HepG2 (cell line): ENCODE measurements around the gene CFAP97. TPM values are rescaled to one million over a fixed set of nuclear protein-coding genes. Genes with fewer than 3 reads are reported as not detected.

Source experiments
- ATAC-seq: fragments of 200-7000 bp; cut with Tn5 transposase; 3 replicates; pipeline ENCODE4 v1.9.1; 2020; ENCODE audit warnings: mild to moderate bottlenecking, moderate library complexity
- BruUV-seq: library from RNA; stranded (reverse); fragments of 400-500 nt; replicated peaks from 2 replicates; lab custom pipeline; 2021; lab: Mats Ljungman, UMichigan
- CTCF ChIA-PET: fragments of 300-600 bp; formaldehyde crosslinking; extraction: SDS; loops from one replicate; lab custom pipeline; 2021; ENCODE audit warnings: low total read pairs, inconsistent platforms, low intra/inter-chr PET ratio; lab: Yijun Ruan, JAX
- POLR2A ChIA-PET: fragments of 350-600 bp; sonication (Branson Sonifier 250); formaldehyde crosslinking; loops from one replicate; lab custom pipeline; 2020; ENCODE audit warnings: antibody characterized with exemption, inconsistent platforms; lab: Yijun Ruan, JAX
- DNase-seq: peaks from one replicate; pipeline ENCODE4 v3.0.0-alpha.2; 2015; ENCODE audit warnings: low spot score
- FAIRE-seq: peaks from 3 replicates; lab custom pipeline; 2011; peaks lifted over from hg19 to GRCh38; lab: Jason Lieb, UNC
- H2AFZ ChIP-seq: one replicate; pipeline ENCODE4 v1.6.1; 2011; ENCODE audit warnings: low read length, inconsistent platforms
- H3K27ac ChIP-seq: fragments of 300-600 bp; 3 replicates; pipeline ENCODE4 v1.8.0; 2011; ENCODE audit warnings: mixed run types, mild to moderate bottlenecking, mixed read lengths, low read length, inconsistent platforms; ENCODE audit not compliant: insufficient read depth; ENCODE audit errors: extremely low read length
- H3K27me3 ChIP-seq, 2 experiments: fragments of 200-600 bp in 1 of 2; 2 replicates in 1 of 2; 3 replicates in 1 of 2; pipeline versions ENCODE4 v1.6.0 to v1.8.0; 2011; ENCODE audit warnings: low read length in 2 of 2, mild to moderate bottlenecking in 2 of 2, moderate library complexity in 2 of 2, inconsistent platforms in 1 of 2; ENCODE audit not compliant: insufficient read depth in 2 of 2, control insufficient read depth in 1 of 2
- H3K36me3 ChIP-seq, 2 experiments: fragments of 200-600 bp in 1 of 2; replicated peaks in 1 of 2; 2 replicates in 1 of 2; 3 replicates in 1 of 2; pipeline versions ENCODE4 v1.5.1 to v1.8.0; 2011; ENCODE audit warnings: low read length in 2 of 2, inconsistent platforms in 1 of 2; ENCODE audit not compliant: insufficient read depth in 2 of 2, control insufficient read depth in 1 of 2
- H3K4me1 ChIP-seq: 2 replicates; pipeline ENCODE4 v1.5.1; 2012; ENCODE audit warnings: low read length, inconsistent platforms; ENCODE audit not compliant: insufficient read depth
- H3K4me2 ChIP-seq: 2 replicates; pipeline ENCODE4 v1.6.0; 2011; ENCODE audit warnings: low read depth, low read length, inconsistent platforms
- H3K4me3 ChIP-seq, 3 experiments: fragments of 200-600 bp in 1 of 3; sonication (generic), shearing (Covaris generic) in 1 of 3; replicated peaks in 1 of 3; 2 replicates each; pipeline ENCODE4 v1.5.1; 2011 to 2016; ENCODE audit warnings: low read length in 3 of 3, inconsistent platforms in 2 of 3, low read depth in 2 of 3, mild to moderate bottlenecking in 2 of 3, control low read depth in 1 of 3, mixed read lengths in 1 of 3; ENCODE audit not compliant: insufficient read depth in 1 of 3
- H3K79me2 ChIP-seq: one replicate; pipeline ENCODE4 v1.6.1; 2011; ENCODE audit warnings: low read length, inconsistent platforms; ENCODE audit not compliant: insufficient read depth
- H3K9ac ChIP-seq: 2 replicates; pipeline ENCODE4 v1.6.0; 2011; ENCODE audit warnings: mild to moderate bottlenecking, low read depth, low read length, inconsistent platforms; ENCODE audit not compliant: insufficient read depth
- H3K9me3 ChIP-seq: 2 replicates; pipeline ENCODE4 v1.5.1; 2012; ENCODE audit warnings: mild to moderate bottlenecking, low read length
- H4K20me1 ChIP-seq: 2 replicates; pipeline ENCODE4 v1.6.0; 2011; ENCODE audit warnings: inconsistent platforms, mild to moderate bottlenecking, low read length, moderate library complexity; ENCODE audit not compliant: insufficient read depth
- BCL6 ChIP-seq: IDR thresholded peaks from 2 replicates; pipeline ENCODE4 v1.6.1; 2016; ENCODE audit warnings: missing genetic modification reagents, missing compliant biosample characterization
- HDAC6 ChIP-seq: fragments of 200-600 bp; sonication (generic); IDR thresholded peaks from 2 replicates; pipeline ENCODE4 v1.7.0; 2017; ENCODE audit warnings: mild to moderate bottlenecking, antibody characterized with exemption, low read length, low read depth
- POLR2AphosphoS5 ChIP-seq: IDR thresholded peaks from 2 replicates; pipeline ENCODE4 v1.6.1; 2012; ENCODE audit warnings: low read depth, low read length
- PRDM15 ChIP-seq: sonication (generic); formaldehyde crosslinking; IDR thresholded peaks from 2 replicates; pipeline ENCODE4 v1.4.0; 2020; ENCODE audit warnings: missing genetic modification reagents
- PTBP1 ChIP-seq: fragments of 200-400 bp; formaldehyde crosslinking; IDR thresholded peaks from 2 replicates; pipeline ENCODE4 v1.6.1; 2018; ENCODE audit warnings: low read length, low read depth; ENCODE audit not compliant: poor library complexity, severe bottlenecking
- ZNF232 ChIP-seq: sonication (generic); formaldehyde crosslinking; IDR thresholded peaks from 2 replicates; pipeline ENCODE4 v1.4.0; 2020; ENCODE audit warnings: missing genetic modification reagents, borderline replicate concordance
- ZNF331 ChIP-seq: sonication (generic); formaldehyde crosslinking; IDR thresholded peaks from 2 replicates; pipeline ENCODE4 v1.4.0; 2020; ENCODE audit warnings: missing genetic modification reagents
- ZNF44 ChIP-seq: sonication (generic); formaldehyde crosslinking; IDR thresholded peaks from 2 replicates; pipeline ENCODE4 v1.5.1; 2020; ENCODE audit warnings: mild to moderate bottlenecking, missing genetic modification reagents
- ZNF720 ChIP-seq: sonication (generic); formaldehyde crosslinking; IDR thresholded peaks from 2 replicates; pipeline ENCODE4 v1.4.0; 2020; ENCODE audit warnings: missing genetic modification reagents
- WGBS: methylation state at CpG from one replicate; pipeline ENCODE4 v1.1.6; 2017; ENCODE audit warnings: low lambda C conversion rate; 5-methylcytosine and 5-hydroxymethylcytosine counted together
- in situ Hi-C: cut with HindIII; loops from 2 replicates; pipeline ENCODE4 v1.10.0; 2017; ENCODE audit warnings: low pct_unique_long_range_greater_than_20kb; ENCODE audit not compliant: extremely low pct_ligation_motif_present
- intact Hi-C: fragments of 100-400 bp; cut with micrococcal nuclease; formaldehyde crosslinking; loops from one replicate; pipeline ENCODE4 v1.10.0; 2022; ENCODE audit not compliant: unreplicated experiment
- polyA plus RNA-seq, 8 experiments: library from polyadenylated mRNA; depleted of rRNA in 3 of 8; stranded (reverse) in 7 of 8; unstranded in 1 of 8; fragments of >200 nt; fragmentation: Illumina TruSeq in 4 of 8; extraction: Trizol in 4 of 8; gene quantifications; 2 replicates each; pipeline versions ENCODE4 v1.2.1 to v1.2.3, GENCODE V29; 2011 to 2016; ENCODE audit warnings: low read depth in 4 of 8, missing spikeins in 1 of 8, mixed read lengths in 1 of 8; ENCODE audit not compliant: insufficient read depth in 1 of 8
- total RNA-seq, 5 experiments: library from RNA; depleted of rRNA; stranded (reverse); fragments of >200 nt; fragmentation: Illumina TruSeq; extraction: Trizol; gene quantifications; 2 replicates each; pipeline ENCODE4 v1.2.3, GENCODE V29; 2016; ENCODE audit warnings: low read depth in 1 of 5
- TF ChIP-seq, protein P1 (sequence below): IDR thresholded peaks from 2 replicates; pipeline ENCODE4 v1.6.1; 2016; ENCODE audit warnings: low read depth, missing genetic modification reagents, missing compliant biosample characterization
- TF ChIP-seq, protein P2 (sequence below): sonication (generic); formaldehyde crosslinking; IDR thresholded peaks from 2 replicates; pipeline ENCODE4 v1.5.0; 2020; ENCODE audit warnings: missing genetic modification reagents
- TF ChIP-seq, protein P3 (sequence below): IDR thresholded peaks from 2 replicates; pipeline ENCODE4 v1.6.1; 2016; ENCODE audit warnings: missing compliant biosample characterization, missing genetic modification reagents, borderline replicate concordance

CFAP97 gene
- total and polyA plus RNA-seq, 2 of the 13 experiments (the other 11 are each of a cell fraction or from before 2014, with no cell fraction given) = 32.1 to 44.4 TPM

DNA sequence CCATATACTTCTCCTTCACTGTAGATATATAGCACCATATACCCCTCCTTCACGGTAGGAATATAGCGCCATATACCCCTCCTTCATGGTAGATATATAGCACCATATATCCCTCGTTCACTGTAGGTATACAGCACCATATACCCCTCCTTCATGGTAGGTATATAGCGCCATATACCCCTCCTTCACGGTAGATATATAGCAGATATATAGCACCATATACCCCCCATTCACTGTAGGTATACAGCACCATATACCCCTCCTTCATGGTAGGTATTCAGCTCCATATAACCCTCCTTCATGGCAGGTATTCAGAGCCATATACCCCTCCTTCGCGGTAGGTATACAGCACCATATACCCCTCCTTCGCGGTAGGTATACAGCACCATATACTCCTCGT lies 18.1 kb upstream of the CFAP97 start:
- no peak overlapping the region for H3K9ac ChIP-seq
- WGBS = 87% methylated on average over 10 of the region's 10 CpGs
- no peak overlapping the region for H3K4me2 ChIP-seq
- no peaks in the 10 kb centered on the region for H3K27me3 ChIP-seq
- DNase-seq (no peak), ATAC-seq (no peak), FAIRE-seq (no peak)
- H3K27ac ChIP-seq = no peak overlapping the region
- peaks cover 66% of the 10 kb centered on the region for H3K79me2 ChIP-seq
- CTCF ChIA-PET = no interaction called here
- POLR2A ChIA-PET = no interaction called here
- H3K4me1 ChIP-seq = peaks cover 24% of the 10 kb centered on the region
- no peaks in the 10 kb centered on the region for H3K9me3 ChIP-seq
- in situ Hi-C loops = no loop called here
- peaks cover 0 to 2% of the 10 kb centered on the region in 2 experiments; a peak in 1 of 5 replicates for H3K36me3 ChIP-seq
- H3K4me3 ChIP-seq = no peak overlapping the region
- no TSS peak for BruUV-seq
- peaks cover 13% of the 10 kb centered on the region; the same call in 1 of the 2 replicates for H4K20me1 ChIP-seq
- intact Hi-C loops = no loop called here
- no peak overlapping the region for H2AFZ ChIP-seq
- TF ChIP-seq ZNF720 (CRISPR knock-in tag) (no peak), ZNF232 (CRISPR knock-in tag) (no peak), ZNF44 (CRISPR knock-in tag) (no peak), PRDM15 (CRISPR knock-in tag) (no peak), PTBP1 (no peak), POLR2AphosphoS5 (no peak), ZNF331 (no peak), BCL6 (CRISPR knock-in tag) (no peak), HDAC6 (no peak)
- TF ChIP-seq, protein P1, sequence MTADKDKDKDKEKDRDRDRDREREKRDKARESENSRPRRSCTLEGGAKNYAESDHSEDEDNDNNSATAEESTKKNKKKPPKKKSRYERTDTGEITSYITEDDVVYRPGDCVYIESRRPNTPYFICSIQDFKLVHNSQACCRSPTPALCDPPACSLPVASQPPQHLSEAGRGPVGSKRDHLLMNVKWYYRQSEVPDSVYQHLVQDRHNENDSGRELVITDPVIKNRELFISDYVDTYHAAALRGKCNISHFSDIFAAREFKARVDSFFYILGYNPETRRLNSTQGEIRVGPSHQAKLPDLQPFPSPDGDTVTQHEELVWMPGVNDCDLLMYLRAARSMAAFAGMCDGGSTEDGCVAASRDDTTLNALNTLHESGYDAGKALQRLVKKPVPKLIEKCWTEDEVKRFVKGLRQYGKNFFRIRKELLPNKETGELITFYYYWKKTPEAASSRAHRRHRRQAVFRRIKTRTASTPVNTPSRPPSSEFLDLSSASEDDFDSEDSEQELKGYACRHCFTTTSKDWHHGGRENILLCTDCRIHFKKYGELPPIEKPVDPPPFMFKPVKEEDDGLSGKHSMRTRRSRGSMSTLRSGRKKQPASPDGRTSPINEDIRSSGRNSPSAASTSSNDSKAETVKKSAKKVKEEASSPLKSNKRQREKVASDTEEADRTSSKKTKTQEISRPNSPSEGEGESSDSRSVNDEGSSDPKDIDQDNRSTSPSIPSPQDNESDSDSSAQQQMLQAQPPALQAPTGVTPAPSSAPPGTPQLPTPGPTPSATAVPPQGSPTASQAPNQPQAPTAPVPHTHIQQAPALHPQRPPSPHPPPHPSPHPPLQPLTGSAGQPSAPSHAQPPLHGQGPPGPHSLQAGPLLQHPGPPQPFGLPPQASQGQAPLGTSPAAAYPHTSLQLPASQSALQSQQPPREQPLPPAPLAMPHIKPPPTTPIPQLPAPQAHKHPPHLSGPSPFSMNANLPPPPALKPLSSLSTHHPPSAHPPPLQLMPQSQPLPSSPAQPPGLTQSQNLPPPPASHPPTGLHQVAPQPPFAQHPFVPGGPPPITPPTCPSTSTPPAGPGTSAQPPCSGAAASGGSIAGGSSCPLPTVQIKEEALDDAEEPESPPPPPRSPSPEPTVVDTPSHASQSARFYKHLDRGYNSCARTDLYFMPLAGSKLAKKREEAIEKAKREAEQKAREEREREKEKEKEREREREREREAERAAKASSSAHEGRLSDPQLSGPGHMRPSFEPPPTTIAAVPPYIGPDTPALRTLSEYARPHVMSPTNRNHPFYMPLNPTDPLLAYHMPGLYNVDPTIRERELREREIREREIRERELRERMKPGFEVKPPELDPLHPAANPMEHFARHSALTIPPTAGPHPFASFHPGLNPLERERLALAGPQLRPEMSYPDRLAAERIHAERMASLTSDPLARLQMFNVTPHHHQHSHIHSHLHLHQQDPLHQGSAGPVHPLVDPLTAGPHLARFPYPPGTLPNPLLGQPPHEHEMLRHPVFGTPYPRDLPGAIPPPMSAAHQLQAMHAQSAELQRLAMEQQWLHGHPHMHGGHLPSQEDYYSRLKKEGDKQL (CRISPR knock-in tag) = no peak
- TF ChIP-seq, protein P2, sequence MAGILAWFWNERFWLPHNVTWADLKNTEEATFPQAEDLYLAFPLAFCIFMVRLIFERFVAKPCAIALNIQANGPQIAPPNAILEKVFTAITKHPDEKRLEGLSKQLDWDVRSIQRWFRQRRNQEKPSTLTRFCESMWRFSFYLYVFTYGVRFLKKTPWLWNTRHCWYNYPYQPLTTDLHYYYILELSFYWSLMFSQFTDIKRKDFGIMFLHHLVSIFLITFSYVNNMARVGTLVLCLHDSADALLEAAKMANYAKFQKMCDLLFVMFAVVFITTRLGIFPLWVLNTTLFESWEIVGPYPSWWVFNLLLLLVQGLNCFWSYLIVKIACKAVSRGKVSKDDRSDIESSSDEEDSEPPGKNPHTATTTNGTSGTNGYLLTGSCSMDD (CRISPR knock-in tag) = no peak
- TF ChIP-seq, protein P3, sequence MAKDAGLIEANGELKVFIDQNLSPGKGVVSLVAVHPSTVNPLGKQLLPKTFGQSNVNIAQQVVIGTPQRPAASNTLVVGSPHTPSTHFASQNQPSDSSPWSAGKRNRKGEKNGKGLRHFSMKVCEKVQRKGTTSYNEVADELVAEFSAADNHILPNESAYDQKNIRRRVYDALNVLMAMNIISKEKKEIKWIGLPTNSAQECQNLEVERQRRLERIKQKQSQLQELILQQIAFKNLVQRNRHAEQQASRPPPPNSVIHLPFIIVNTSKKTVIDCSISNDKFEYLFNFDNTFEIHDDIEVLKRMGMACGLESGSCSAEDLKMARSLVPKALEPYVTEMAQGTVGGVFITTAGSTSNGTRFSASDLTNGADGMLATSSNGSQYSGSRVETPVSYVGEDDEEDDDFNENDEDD (CRISPR knock-in tag) = no peak
